PC-9 (cell line): ENCODE data around the gene COL5A1.

Experiments used
- EZH2 ChIP-seq: fragments of 200-600 bp; sonication (generic); IDR thresholded peaks from 2 replicates; pipeline ENCODE4 v1.8.0; 2017; ENCODE audit warnings: antibody characterized with exemption, low read depth
- TF ChIP-seq, protein P1 (sequence below): fragments of 200-600 bp; sonication (generic); conservative IDR thresholded peaks from 2 replicates; pipeline ENCODE4 v1.6.1; 2017; ENCODE audit warnings: mixed run types, antibody characterized with exemption, mild to moderate bottlenecking, moderate library complexity

DNA sequence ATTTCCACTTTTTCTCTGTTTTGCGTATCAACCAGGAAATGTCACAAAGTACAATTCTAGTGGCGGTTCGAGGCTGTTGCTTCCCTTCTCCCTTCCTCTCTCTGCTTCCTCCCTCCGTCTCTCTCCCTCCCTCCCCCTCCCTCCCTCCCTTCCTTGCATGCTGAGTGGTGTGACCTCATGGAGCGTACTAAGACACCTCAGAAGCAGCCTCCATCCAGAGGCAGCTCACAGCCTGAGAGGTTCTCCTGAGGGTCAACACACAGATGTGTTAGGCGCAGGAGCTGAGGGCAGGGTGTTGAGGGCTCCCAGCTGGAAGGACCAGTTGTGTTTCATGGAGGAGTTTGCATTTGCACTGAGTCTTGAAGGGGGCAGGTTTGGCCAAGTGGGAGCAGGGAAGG lies 57.7 kb downstream of the COL5A1 start:
- TF ChIP-seq, protein P1, sequence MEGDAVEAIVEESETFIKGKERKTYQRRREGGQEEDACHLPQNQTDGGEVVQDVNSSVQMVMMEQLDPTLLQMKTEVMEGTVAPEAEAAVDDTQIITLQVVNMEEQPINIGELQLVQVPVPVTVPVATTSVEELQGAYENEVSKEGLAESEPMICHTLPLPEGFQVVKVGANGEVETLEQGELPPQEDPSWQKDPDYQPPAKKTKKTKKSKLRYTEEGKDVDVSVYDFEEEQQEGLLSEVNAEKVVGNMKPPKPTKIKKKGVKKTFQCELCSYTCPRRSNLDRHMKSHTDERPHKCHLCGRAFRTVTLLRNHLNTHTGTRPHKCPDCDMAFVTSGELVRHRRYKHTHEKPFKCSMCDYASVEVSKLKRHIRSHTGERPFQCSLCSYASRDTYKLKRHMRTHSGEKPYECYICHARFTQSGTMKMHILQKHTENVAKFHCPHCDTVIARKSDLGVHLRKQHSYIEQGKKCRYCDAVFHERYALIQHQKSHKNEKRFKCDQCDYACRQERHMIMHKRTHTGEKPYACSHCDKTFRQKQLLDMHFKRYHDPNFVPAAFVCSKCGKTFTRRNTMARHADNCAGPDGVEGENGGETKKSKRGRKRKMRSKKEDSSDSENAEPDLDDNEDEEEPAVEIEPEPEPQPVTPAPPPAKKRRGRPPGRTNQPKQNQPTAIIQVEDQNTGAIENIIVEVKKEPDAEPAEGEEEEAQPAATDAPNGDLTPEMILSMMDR: no peak
- TF ChIP-seq EZH2: no peak
